OCI-M1 (cell line): Measurements from ENCODE around the gene LRRC73.
"Not testable (repeated sequence)": the region's sequence is repeated elsewhere in the genome, so short reads cannot be mapped to it uniquely, and the experiment has no call there.

Experiments
- DNase-seq: peaks from one replicate; lab custom pipeline; 2025; lab: John Stamatoyannopoulos, UW

LRRC73 gene

DNA sequence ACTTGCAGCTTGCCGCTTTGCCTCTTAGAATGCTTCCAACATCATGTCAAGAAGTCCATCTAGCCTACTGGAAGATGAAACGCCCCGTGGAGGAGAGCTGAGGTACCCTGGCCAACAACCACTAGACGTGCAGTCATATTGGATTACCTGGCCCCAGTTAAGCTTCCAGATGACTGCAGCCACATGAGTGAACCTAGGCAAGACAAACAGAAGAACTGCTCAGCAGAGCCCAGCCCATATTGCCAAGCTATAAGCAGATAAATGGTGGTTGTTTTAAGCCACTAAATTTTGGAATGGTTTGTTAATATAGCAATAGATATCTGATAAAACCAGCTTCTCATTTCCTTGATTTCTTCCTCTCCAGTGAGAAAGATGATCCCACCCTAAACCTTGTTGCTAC, 50.1 kb downstream of the LRRC73 start:
- DNase-seq = no peak

DNA sequence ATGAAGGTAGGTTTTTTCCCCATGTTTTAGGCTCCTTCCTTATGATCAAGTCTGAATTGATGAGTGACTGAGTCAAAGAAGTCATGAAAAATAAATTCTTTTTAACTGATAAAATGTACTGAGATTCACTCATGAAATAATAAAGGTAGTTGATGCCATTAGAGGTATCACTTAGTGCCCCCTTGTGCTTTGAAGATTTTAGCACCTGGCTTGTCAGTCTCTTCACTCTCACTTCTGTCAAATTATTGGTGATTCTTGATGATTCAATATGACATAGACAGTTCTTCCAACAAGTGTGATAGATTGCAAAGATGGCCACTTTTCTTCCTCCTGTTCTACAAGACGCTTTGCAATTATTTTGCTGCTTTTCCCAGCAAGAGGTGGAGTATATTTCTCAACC, 50.6 kb downstream of the LRRC73 start:
- DNase-seq = no peak

DNA sequence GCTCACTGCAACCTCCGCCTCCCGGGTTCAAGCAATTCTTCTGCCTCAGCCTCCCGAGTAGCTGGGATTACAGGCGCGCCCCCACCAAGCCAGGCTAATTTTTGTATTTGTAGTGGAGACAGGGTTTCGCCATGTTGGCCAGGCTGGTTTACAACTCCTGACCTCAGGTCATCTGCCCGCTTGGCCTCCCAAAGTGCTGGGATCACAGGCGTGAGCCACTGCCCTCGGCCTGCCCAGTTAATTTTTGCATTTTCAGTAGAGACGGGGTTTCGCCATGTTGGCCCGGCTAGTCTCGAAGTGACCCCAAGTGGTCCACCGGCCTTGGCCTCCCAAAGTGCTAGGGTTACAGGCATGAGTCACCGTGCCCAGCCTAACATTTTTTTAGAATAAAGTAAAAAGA, 52.0 kb downstream of the LRRC73 start:
- not testable (repeated sequence) for DNase-seq

DNA sequence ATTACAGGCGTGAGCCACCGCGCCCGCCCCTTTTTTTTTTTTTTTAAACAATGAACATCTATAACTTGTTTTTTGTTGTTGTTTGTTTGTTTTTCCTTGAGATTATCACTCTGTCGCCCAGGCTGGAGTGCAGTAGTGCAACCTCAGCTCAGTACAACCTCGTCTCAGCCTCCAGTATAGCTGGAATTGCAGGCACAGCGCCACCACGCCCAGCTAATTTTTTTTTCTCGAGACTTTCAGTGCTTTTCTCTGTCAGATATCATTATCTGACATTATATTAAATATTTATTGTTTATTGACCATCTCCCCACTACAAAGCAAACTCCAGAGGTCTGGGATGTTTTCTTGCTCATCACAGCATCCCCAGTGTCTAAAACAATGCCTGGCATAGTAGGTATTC, 52.5 kb downstream of the LRRC73 start:
- DNase-seq = no peak
